HCT116 (cell line): ENCODE data around the gene SIL1. TPM values are rescaled to one million over a fixed set of nuclear protein-coding genes. Genes with fewer than 3 reads are reported as not detected.

ENCODE experiments used
- ATAC-seq: fragments of 200-7000 bp; cut with Tn5 transposase; 2 replicates; pipeline ENCODE4 v1.9.1; 2020; ENCODE audit warnings: mild to moderate bottlenecking, moderate library complexity
- BruUV-seq: library from RNA; stranded (reverse); fragments of 400-500 nt; replicated peaks from 2 replicates; lab custom pipeline; 2021; lab: Mats Ljungman, UMichigan
- CTCF ChIA-PET: fragments of 300-600 bp; sonication (Branson Sonifier 250); formaldehyde crosslinking; loops from one replicate; lab custom pipeline; 2021; ENCODE audit warnings: antibody characterized with exemption; lab: Charles Lee
- POLR2A ChIA-PET: fragments of 300-600, 350-600 bp; sonication (Branson Sonifier 250); formaldehyde crosslinking; loops from one replicate; lab custom pipeline; 2021; ENCODE audit warnings: antibody characterized with exemption; lab: Charles Lee
- RAD21 ChIA-PET, 2 experiments: fragments of 300-600 bp; sonication (Branson Sonifier 250); formaldehyde crosslinking; loops; one replicate each; lab custom pipeline; 2023; ENCODE audit warnings: low total read pairs in 2 of 2; ENCODE audit not compliant: uncharacterized antibody in 2 of 2, unreplicated experiment in 2 of 2, low non-redundant PET in 1 of 2; lab: Charles Lee
- DNase-seq: peaks from one replicate; pipeline ENCODE4 v3.0.0-alpha.2; 2010; ENCODE audit warnings: low read depth, low spot score
- H2AFZ ChIP-seq: fragments of 200-600 bp; shearing (Covaris generic), sonication (generic); 2 replicates; pipeline ENCODE4 v1.6.1; 2017; ENCODE audit warnings: low read depth, mixed run types, mixed read lengths, antibody characterized with exemption, low read length; ENCODE audit not compliant: poor library complexity, severe bottlenecking
- H3K27ac ChIP-seq: 2 replicates; pipeline ENCODE4 v1.5.1; 2012; ENCODE audit warnings: low read depth, low read length
- H3K27me3 ChIP-seq: fragments of 200-600 bp; sonication (generic); 2 replicates; pipeline ENCODE4 v1.6.1; 2016; ENCODE audit warnings: mixed run types, low read length, mixed read lengths; ENCODE audit not compliant: insufficient read depth
- H3K36me3 ChIP-seq, 2 experiments: fragments of 200-500 bp in 1 of 2; fragments of 200-600 bp in 1 of 2; sonication (Bioruptor generic) in 1 of 2; sonication (generic) in 1 of 2; 2 replicates each; pipeline versions ENCODE4 v1.5.1 to v1.6.1; 2014 to 2016; ENCODE audit warnings: low read length in 2 of 2, inconsistent platforms in 1 of 2, mixed read lengths in 1 of 2, mixed run types in 1 of 2; ENCODE audit not compliant: insufficient read depth in 2 of 2, control insufficient read depth in 1 of 2
- H3K4me1 ChIP-seq, 2 experiments: fragments of 200-600 bp in 1 of 2; sonication (generic) in 1 of 2; 2 replicates each; pipeline versions ENCODE4 v1.5.1 to v1.6.1; 2012 to 2017; ENCODE audit warnings: low read length in 2 of 2, inconsistent platforms in 1 of 2, mild to moderate bottlenecking in 1 of 2, mixed read lengths in 1 of 2, mixed run types in 1 of 2, moderate library complexity in 1 of 2; ENCODE audit not compliant: insufficient read depth in 2 of 2, control insufficient read depth in 1 of 2
- H3K4me2 ChIP-seq: fragments of 200-600 bp; sonication (generic); 2 replicates; pipeline ENCODE4 v1.6.1; 2017; ENCODE audit warnings: mixed run types, low read length, mixed read lengths
- H3K4me3 ChIP-seq, 2 experiments: fragments of 200-600 bp in 1 of 2; sonication (generic) in 1 of 2; replicated peaks in 1 of 2; 2 replicates each; pipeline ENCODE4 v1.5.1; 2011 to 2016; ENCODE audit warnings: low read length in 2 of 2, control low read depth in 1 of 2, low read depth in 1 of 2, mild to moderate bottlenecking in 1 of 2, mixed read lengths in 1 of 2, mixed run types in 1 of 2
- H3K79me2 ChIP-seq: fragments of 200-600 bp; sonication (generic); 2 replicates; pipeline ENCODE4 v1.6.1; 2017; ENCODE audit warnings: mild to moderate bottlenecking, mixed run types, low read length, moderate library complexity, mixed read lengths; ENCODE audit not compliant: insufficient read depth
- H3K9ac ChIP-seq: fragments of 200-600 bp; sonication (generic); 2 replicates; pipeline ENCODE4 v1.6.1; 2016; ENCODE audit warnings: low read length, mixed read lengths
- H3K9me2 ChIP-seq: fragments of 200-600 bp; sonication (generic), shearing (Covaris generic); 2 replicates; pipeline ENCODE4 v1.6.1; 2017; ENCODE audit warnings: mixed run types, mild to moderate bottlenecking, moderate library complexity; ENCODE audit not compliant: insufficient read depth
- H3K9me3 ChIP-seq, 2 experiments: fragments of 200-500 bp in 1 of 2; fragments of 200-600 bp in 1 of 2; sonication (Bioruptor generic) in 1 of 2; sonication (generic) in 1 of 2; 2 replicates each; pipeline ENCODE4 v1.6.1; 2014 to 2017; ENCODE audit warnings: low read length in 2 of 2, mixed read lengths in 2 of 2, inconsistent platforms in 1 of 2, low read depth in 1 of 2, mild to moderate bottlenecking in 1 of 2, mixed run types in 1 of 2, moderate library complexity in 1 of 2; ENCODE audit not compliant: control insufficient read depth in 1 of 2, insufficient read depth in 1 of 2
- H4K20me1 ChIP-seq: fragments of 200-600 bp; sonication (generic), shearing (Covaris generic); 2 replicates; pipeline ENCODE4 v1.6.1; 2017; ENCODE audit warnings: mixed run types, mild to moderate bottlenecking, moderate library complexity; ENCODE audit not compliant: insufficient read depth
- CBX3 ChIP-seq: IDR thresholded peaks from 2 replicates; pipeline ENCODE4 v1.6.1; 2012; ENCODE audit warnings: low read depth
- CEBPB ChIP-seq: IDR thresholded peaks from 2 replicates; pipeline ENCODE4 v1.6.1; 2012; ENCODE audit warnings: low read depth
- EGR1 ChIP-seq: IDR thresholded peaks from 2 replicates; pipeline ENCODE4 v1.6.1; 2012; ENCODE audit warnings: low read depth
- ELF1 ChIP-seq: IDR thresholded peaks from 2 replicates; pipeline ENCODE4 v1.6.1; 2012; ENCODE audit warnings: low read depth, borderline replicate concordance
- EZH2 ChIP-seq: fragments of 200-600 bp; sonication (generic); IDR thresholded peaks from 2 replicates; pipeline ENCODE4 v1.6.1; 2017; ENCODE audit warnings: antibody characterized with exemption, mixed run types
- EZH2phosphoT487 ChIP-seq: fragments of 200-600 bp; IDR thresholded peaks from 2 replicates; pipeline ENCODE4 v1.6.1; 2018; ENCODE audit warnings: antibody characterized with exemption, borderline replicate concordance
- FOSL1 ChIP-seq: IDR thresholded peaks from 2 replicates; pipeline ENCODE4 v1.6.1; 2012; ENCODE audit warnings: low read depth
- JUND ChIP-seq: IDR thresholded peaks from 2 replicates; pipeline ENCODE4 v1.6.1; 2012
- POLR2A ChIP-seq: IDR thresholded peaks from 2 replicates; pipeline ENCODE4 v1.7.0; 2011; ENCODE audit warnings: borderline replicate concordance; ENCODE audit not compliant: insufficient read depth, insufficient read length; ENCODE audit errors: extremely low read depth
- RAD21 ChIP-seq: IDR thresholded peaks from 2 replicates; pipeline ENCODE4 v1.6.1; 2012; ENCODE audit warnings: low read depth, mild to moderate bottlenecking
- SIN3A ChIP-seq: IDR thresholded peaks from 2 replicates; pipeline ENCODE4 v1.6.1; 2012; ENCODE audit warnings: low read depth
- SP1 ChIP-seq: IDR thresholded peaks from 2 replicates; pipeline ENCODE4 v1.6.1; 2012; ENCODE audit warnings: low read depth
- SRF ChIP-seq: IDR thresholded peaks from 2 replicates; pipeline ENCODE4 v1.6.1; 2012; ENCODE audit warnings: low read depth
- TCF7L2 ChIP-seq: IDR thresholded peaks from 2 replicates; pipeline ENCODE4 v1.7.0; 2011; ENCODE audit warnings: borderline replicate concordance, inconsistent platforms; ENCODE audit not compliant: insufficient read depth, insufficient read length; ENCODE audit errors: extremely low read depth
- YY1 ChIP-seq: IDR thresholded peaks from 2 replicates; pipeline ENCODE4 v1.6.1; 2011; ENCODE audit warnings: low read length, low read depth, moderate library complexity, mild to moderate bottlenecking; ENCODE audit not compliant: insufficient replicate concordance; ENCODE audit errors: extremely low read depth
- ZNF274 ChIP-seq: fragments of 200-500 bp; sonication (Bioruptor generic); IDR thresholded peaks from 2 replicates; pipeline ENCODE4 v1.6.1; 2014; ENCODE audit warnings: mild to moderate bottlenecking, low read depth, low read length, inconsistent platforms
- intact Hi-C: fragments of 100-400 bp; cut with micrococcal nuclease; formaldehyde crosslinking; loops from 2 replicates; pipeline ENCODE4 v1.10.0; 2022
- total RNA-seq: library from RNA; stranded (reverse); gene quantifications from one replicate; pipeline ENCODE4 v1.2.1, GENCODE V29; 2021; ENCODE audit not compliant: unreplicated experiment
- TF ChIP-seq, protein P1 (sequence below): IDR thresholded peaks from 2 replicates; pipeline ENCODE4 v1.6.1; 2011; ENCODE audit warnings: mild to moderate bottlenecking, low read length, moderate library complexity; ENCODE audit not compliant: insufficient replicate concordance; ENCODE audit errors: extremely low read depth
- TF ChIP-seq, protein P2 (sequence below), 3 experiments: fragments of 200-600 bp in 1 of 3; sonication (generic) in 1 of 3; IDR thresholded peaks in 2 of 3; conservative IDR thresholded peaks in 1 of 3; 2 replicates each; pipeline ENCODE4 v1.5.1; 2012 to 2017; ENCODE audit warnings: low read depth in 2 of 3, low read length in 2 of 3, antibody characterized with exemption in 1 of 3, borderline replicate concordance in 1 of 3, control low read depth in 1 of 3, mild to moderate bottlenecking in 1 of 3, mixed read lengths in 1 of 3, mixed run types in 1 of 3, moderate library complexity in 1 of 3; ENCODE audit not compliant: insufficient read depth in 1 of 3
- TF ChIP-seq, protein P3 (sequence below): IDR thresholded peaks from 2 replicates; pipeline ENCODE4 v1.6.1; 2012
- TF ChIP-seq, protein P4 (sequence below): IDR thresholded peaks from 2 replicates; pipeline ENCODE4 v1.6.1; 2012

SIL1 gene
- total RNA-seq, 1 experiment from 2014 or later = 34.0 TPM

DNA sequence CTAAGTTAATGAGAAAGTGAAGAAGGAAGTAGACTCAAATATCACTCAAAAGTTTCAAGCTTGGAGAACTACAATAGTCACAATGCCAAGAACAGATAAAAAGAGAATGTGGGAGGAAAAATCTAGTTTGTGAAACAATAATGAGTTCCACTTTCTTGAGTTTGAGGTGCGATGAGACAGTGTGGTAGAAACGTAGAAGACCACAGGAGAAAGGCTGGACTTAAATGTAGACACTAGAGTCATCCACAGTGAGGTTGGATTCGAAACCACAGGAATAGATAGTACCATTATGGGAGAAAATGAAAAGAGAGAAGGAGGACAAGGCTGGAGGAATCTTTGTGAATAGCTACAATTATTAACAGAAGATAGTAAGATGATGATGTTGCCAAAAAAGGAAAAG, 182.0 kb downstream of the SIL1 start (continued):
- TF ChIP-seq ZNF274 = no peak
- TF ChIP-seq, all 23 proteins: peak for 0

DNA sequence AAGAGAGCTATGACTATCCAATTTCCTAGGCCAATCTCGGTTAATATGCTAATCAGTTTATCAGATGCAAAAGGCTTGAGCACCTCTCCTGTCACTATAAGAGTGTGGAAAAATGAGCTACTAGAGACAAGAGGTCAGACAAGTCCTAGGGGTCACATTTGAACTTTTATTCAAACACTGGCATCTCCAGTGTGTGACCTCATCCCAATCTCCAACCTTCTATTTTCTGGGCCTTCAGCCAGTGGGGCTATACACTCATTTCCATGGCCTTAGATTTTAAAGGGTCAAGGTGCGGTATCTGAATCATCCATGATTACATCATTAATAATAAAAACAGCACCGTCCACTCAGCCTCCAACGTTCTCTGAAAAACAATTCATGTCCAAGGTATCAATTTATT, 183.4 kb downstream of the SIL1 start:
- H3K27me3 ChIP-seq = no peaks in the 10 kb centered on the region
- RAD21 ChIA-PET = no interaction called here
- peaks cover 0 to 14% of the 10 kb centered on the region in 2 experiments; a peak in 1 of 4 replicates for H3K4me1 ChIP-seq
- POLR2A ChIA-PET = no interaction called here
- DNase-seq (no peak), ATAC-seq (no peak)
- CTCF ChIA-PET = no interaction called here
- no peaks in the 10 kb centered on the region for H3K9me3 ChIP-seq
- no peak overlapping the region for H3K4me3 ChIP-seq
- TF ChIP-seq, protein P1, sequence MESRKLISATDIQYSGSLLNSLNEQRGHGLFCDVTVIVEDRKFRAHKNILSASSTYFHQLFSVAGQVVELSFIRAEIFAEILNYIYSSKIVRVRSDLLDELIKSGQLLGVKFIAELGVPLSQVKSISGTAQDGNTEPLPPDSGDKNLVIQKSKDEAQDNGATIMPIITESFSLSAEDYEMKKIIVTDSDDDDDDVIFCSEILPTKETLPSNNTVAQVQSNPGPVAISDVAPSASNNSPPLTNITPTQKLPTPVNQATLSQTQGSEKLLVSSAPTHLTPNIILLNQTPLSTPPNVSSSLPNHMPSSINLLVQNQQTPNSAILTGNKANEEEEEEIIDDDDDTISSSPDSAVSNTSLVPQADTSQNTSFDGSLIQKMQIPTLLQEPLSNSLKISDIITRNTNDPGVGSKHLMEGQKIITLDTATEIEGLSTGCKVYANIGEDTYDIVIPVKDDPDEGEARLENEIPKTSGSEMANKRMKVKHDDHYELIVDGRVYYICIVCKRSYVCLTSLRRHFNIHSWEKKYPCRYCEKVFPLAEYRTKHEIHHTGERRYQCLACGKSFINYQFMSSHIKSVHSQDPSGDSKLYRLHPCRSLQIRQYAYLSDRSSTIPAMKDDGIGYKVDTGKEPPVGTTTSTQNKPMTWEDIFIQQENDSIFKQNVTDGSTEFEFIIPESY = no peak
- TF ChIP-seq ELF1 (no peak), FOSL1 (peak; percentile 31; the same call in 1 of the 2 replicates), SP1 (peak; percentile 9; the same call in 1 of the 2 replicates), EGR1 (no peak), EZH2phosphoT487 (no peak), CBX3 (no peak), SRF (no peak), EZH2 (no peak), ZNF274 (no peak), CEBPB (no peak), YY1 (no peak), SIN3A (no peak), TCF7L2 (no peak), RAD21 (no peak), POLR2A (no peak), JUND (peak; percentile 29; the same call in 1 of the 2 replicates)
- TF ChIP-seq, protein P2, sequence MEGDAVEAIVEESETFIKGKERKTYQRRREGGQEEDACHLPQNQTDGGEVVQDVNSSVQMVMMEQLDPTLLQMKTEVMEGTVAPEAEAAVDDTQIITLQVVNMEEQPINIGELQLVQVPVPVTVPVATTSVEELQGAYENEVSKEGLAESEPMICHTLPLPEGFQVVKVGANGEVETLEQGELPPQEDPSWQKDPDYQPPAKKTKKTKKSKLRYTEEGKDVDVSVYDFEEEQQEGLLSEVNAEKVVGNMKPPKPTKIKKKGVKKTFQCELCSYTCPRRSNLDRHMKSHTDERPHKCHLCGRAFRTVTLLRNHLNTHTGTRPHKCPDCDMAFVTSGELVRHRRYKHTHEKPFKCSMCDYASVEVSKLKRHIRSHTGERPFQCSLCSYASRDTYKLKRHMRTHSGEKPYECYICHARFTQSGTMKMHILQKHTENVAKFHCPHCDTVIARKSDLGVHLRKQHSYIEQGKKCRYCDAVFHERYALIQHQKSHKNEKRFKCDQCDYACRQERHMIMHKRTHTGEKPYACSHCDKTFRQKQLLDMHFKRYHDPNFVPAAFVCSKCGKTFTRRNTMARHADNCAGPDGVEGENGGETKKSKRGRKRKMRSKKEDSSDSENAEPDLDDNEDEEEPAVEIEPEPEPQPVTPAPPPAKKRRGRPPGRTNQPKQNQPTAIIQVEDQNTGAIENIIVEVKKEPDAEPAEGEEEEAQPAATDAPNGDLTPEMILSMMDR (IDR thresholded peaks at IDR 0.05 in 2 of 3, conservative IDR thresholded peaks at IDR 0.05 in 1 of 3; ENCODE audit: borderline replicate concordance in 1 of 3, insufficient read depth in 1 of 3, low read depth in 2 of 3, low read length in 2 of 3) = no peak
- TF ChIP-seq, protein P3, sequence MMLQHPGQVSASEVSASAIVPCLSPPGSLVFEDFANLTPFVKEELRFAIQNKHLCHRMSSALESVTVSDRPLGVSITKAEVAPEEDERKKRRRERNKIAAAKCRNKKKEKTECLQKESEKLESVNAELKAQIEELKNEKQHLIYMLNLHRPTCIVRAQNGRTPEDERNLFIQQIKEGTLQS = 0 out of 2 replicates have a peak, but pooled peaks have one; percentile 19
- TF ChIP-seq, protein P4, sequence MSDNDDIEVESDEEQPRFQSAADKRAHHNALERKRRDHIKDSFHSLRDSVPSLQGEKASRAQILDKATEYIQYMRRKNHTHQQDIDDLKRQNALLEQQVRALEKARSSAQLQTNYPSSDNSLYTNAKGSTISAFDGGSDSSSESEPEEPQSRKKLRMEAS = no peak
- H3K9ac ChIP-seq = no peak overlapping the region
- intact Hi-C loops = no loop called here
- no peaks in the 10 kb centered on the region for H4K20me1 ChIP-seq
- no peaks in the 10 kb centered on the region for H3K79me2 ChIP-seq
- H3K27ac ChIP-seq = no peak overlapping the region
- H2AFZ ChIP-seq = no peak overlapping the region
- no peaks in the 10 kb centered on the region for H3K36me3 ChIP-seq
- no peak overlapping the region; the same call in 1 of the 2 replicates for H3K4me2 ChIP-seq
- no peaks in the 10 kb centered on the region for H3K9me2 ChIP-seq
- BruUV-seq = no TSS peak
